Stimulated activated CD4-positive, alpha-beta T cell treated with anti-CD3 and anti-CD28 coated beads, Interleukin-4, amount 100 ng/mL, for 4 hours (primary cell): Measurements from ENCODE around the gene S100A12.

Experiments
- DNase-seq, 2 experiments: peaks; one replicate each; pipeline ENCODE4 v3.0.0-alpha.2; 2020

The S100A12 gene

GRCh38 chr1:153364766-153365666 is 10.4 kb downstream of the S100A12 start:
- no peak for DNase-seq

GRCh38 chr1:153364156-153364555 is 11.3 kb downstream of the S100A12 start:
- no peak for DNase-seq

- no peak for DNase-seq
These were observed 11.8 kb downstream of the S100A12 start for GRCh38 chr1:153363641-153364040.

GRCh38 chr1:153362187-153362775 is 13.1 kb downstream of the S100A12 start:
- no peak for DNase-seq

- no peak for DNase-seq
These were observed 13.8 kb downstream of the S100A12 start for GRCh38 chr1:153361480-153362109.

- no peak for DNase-seq
These were observed 14.6 kb downstream of the S100A12 start for GRCh38 chr1:153360592-153361479.

GRCh38 chr1:153360190-153360589 is 15.2 kb downstream of the S100A12 start:
- no peak for DNase-seq

- DNase-seq = no peak
These were observed 16.2 kb downstream of the S100A12 start for GRCh38 chr1:153359241-153359640.

- no peak for DNase-seq
These were observed 16.8 kb downstream of the S100A12 start for GRCh38 chr1:153358691-153358975.

- DNase-seq = no peak
These were observed 17.3 kb downstream of the S100A12 start, which contains the start of gene S100A9 for GRCh38 chr1:153357853-153358690. Gene S100A9 (plus strand): TSS chr1:153357854. CDS start chr1:153358284, 430 bp downstream.

- DNase-seq = no peak
These were observed 18.2 kb downstream of the S100A12 start for GRCh38 chr1:153357076-153357852.

GRCh38 chr1:153356392-153357075 is 18.9 kb downstream of the S100A12 start:
- no peak for DNase-seq

GRCh38 chr1:153355445-153356071 is 19.9 kb downstream of the S100A12 start:
- peak in 1 of 2 experiments; percentile 28 for DNase-seq

- DNase-seq = no peak
These were observed 20.8 kb downstream of the S100A12 start for GRCh38 chr1:153354515-153355193.

GRCh38 chr1:153353226-153353947 is 22.0 kb downstream of the S100A12 start:
- no peak for DNase-seq

GRCh38 chr1:153352523-153352922 is 22.9 kb downstream of the S100A12 start:
- DNase-seq = peak; percentile 53 to 55

- DNase-seq = no peak
These were observed 25.0 kb downstream of the S100A12 start for GRCh38 chr1:153350321-153350957.
